GM10847 (cell line): Measurements from ENCODE around the gene C2orf42.

Source experiments
- POLR2A ChIP-seq: IDR thresholded peaks from 2 replicates; pipeline ENCODE4 v1.6.1; 2011; ENCODE audit not compliant: insufficient read length; ENCODE audit errors: extremely low read depth

C2orf42 gene

GRCh38 chr2:70141212-70141901 is 49.5 kb downstream of the C2orf42 start:
- no peak for TF ChIP-seq POLR2A

GRCh38 chr2:70140791-70141211 is 50.0 kb downstream of the C2orf42 start:
- no peak for TF ChIP-seq POLR2A

GRCh38 chr2:70133491-70134322 is 57.1 kb downstream of the C2orf42 start:
- TF ChIP-seq POLR2A, result no peak

- no peak for TF ChIP-seq POLR2A
Measured at GRCh38 chr2:70133127-70133452, 57.7 kb downstream of the C2orf42 start.

- no peak for TF ChIP-seq POLR2A
Measured at GRCh38 chr2:70132244-70133126, 58.3 kb downstream of the C2orf42 start.

GRCh38 chr2:70128005-70128404 is 62.8 kb downstream of the C2orf42 start:
- no peak for TF ChIP-seq POLR2A

GRCh38 chr2:70126413-70126812 is 64.4 kb downstream of the C2orf42 start:
- no peak for TF ChIP-seq POLR2A

GRCh38 chr2:70125498-70125898 is 65.3 kb downstream of the C2orf42 start:
- no peak for TF ChIP-seq POLR2A

GRCh38 chr2:70124983-70125480 is 65.8 kb downstream of the C2orf42 start:
- peak; percentile 45 for TF ChIP-seq POLR2A

- TF ChIP-seq POLR2A, result no peak
Measured at GRCh38 chr2:70123829-70124116, 67.0 kb downstream of the C2orf42 start.

GRCh38 chr2:70123051-70123828 is 67.6 kb downstream of the C2orf42 start:
- TF ChIP-seq POLR2A, result no peak

GRCh38 chr2:70122470-70122869 is 68.3 kb downstream of the C2orf42 start:
- no peak for TF ChIP-seq POLR2A

GRCh38 chr2:70121627-70122372 is 69.0 kb downstream of the C2orf42 start:
- no peak for TF ChIP-seq POLR2A

GRCh38 chr2:70118798-70119454 is 71.9 kb downstream of the C2orf42 start:
- no peak for TF ChIP-seq POLR2A
